Dendritic cell treated with granulocyte-macrophage colony-stimulating factor and Interleukin-4, amounts not matched to agents 40 ng/mL and 50 ng/mL, for 4 days (primary cell): Measurements from ENCODE around the gene LAMTOR5.

Experiments used
- H3K27ac Mint-ChIP-seq: one replicate; pipeline ENCODE4 v1.8.0; 2022; ENCODE audit warnings: mild to moderate bottlenecking, mixed read lengths
- H3K27me3 Mint-ChIP-seq: one replicate; pipeline ENCODE4 v1.8.0; 2022; ENCODE audit warnings: mild to moderate bottlenecking, mixed read lengths
- H3K36me3 Mint-ChIP-seq: one replicate; pipeline ENCODE4 v1.8.0; 2022; ENCODE audit warnings: low read depth, mixed read lengths
- H3K4me1 Mint-ChIP-seq: one replicate; pipeline ENCODE4 v1.8.0; 2022; ENCODE audit warnings: low read depth, mixed read lengths
- H3K4me3 Mint-ChIP-seq: one replicate; pipeline ENCODE4 v1.8.0; 2022; ENCODE audit warnings: mild to moderate bottlenecking, moderate library complexity, mixed read lengths
- H3K9me3 Mint-ChIP-seq: one replicate; pipeline ENCODE4 v1.8.0; 2022; ENCODE audit warnings: mixed read lengths
- intact Hi-C: fragments of 100-400 bp; cut with micrococcal nuclease; formaldehyde crosslinking; loops from one replicate; pipeline ENCODE4 v1.15.0; 2022

Gene LAMTOR5

DNA sequence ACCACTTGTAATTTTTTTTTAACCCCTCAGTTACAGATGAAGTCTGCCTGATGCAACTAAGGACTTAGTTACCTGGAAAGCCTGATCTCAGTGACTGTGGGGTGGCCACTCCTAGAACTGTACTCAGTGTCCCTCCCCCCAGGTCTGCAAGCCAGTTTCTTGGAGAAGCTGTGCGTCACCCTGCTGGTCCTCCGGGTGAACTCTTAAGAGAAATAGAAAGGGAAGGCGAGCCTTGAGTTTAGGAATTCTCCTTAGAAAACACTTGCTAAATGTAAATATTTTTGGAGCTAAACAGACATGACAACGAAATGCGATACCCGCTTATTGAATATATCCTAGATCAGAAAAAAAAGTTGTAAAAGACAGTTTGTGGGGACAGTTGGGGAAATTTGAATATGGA is 17.4 kb downstream of the LAMTOR5 start:
- H3K27ac Mint-ChIP-seq = no peak overlapping the region
- no peak overlapping the region for H3K4me3 Mint-ChIP-seq
- peaks cover 44% of the 10 kb centered on the region for H3K36me3 Mint-ChIP-seq
- peaks cover under 1% of the 10 kb centered on the region for H3K4me1 Mint-ChIP-seq
- no peaks in the 10 kb centered on the region for H3K9me3 Mint-ChIP-seq
- no peaks in the 10 kb centered on the region for H3K27me3 Mint-ChIP-seq
- intact Hi-C loops = no loop called here

DNA sequence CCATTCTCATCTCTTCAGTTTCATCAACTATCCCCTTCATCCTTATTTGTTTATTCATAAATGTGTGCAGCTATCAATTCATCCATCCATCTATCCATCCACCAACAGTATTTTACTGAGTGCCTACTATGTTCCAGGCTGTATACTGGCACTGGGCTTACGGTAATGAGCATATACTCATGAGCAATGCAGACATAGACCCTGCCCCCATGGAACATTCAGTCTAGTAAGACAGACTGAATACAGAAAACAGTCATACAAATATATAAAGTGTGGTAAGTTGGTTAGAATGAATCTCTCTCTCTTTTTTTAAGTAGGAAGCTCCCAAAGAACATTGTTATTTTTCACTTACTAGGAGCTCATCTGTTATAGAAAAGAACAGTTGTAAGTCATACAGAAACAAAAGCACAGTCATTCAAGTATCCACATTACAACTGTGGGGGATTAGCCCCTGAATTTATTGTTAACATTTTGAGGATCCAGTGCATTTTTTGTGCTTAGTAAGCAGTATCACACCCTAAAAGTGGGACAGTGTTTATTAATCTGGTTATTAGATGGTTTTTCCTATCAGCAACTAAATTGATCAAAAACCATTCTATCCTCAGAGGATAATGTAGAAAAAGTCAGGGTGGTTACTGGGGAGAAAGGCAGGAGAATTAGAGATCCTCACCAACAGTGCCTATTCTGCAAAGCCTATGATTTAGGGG is 20.3 kb downstream of the LAMTOR5 start:
- Mint-ChIP-seq H3K9me3 (no peaks in the 10 kb centered on the region), H3K4me1 (peaks cover 23% of the 10 kb centered on the region), H3K36me3 (peaks cover 39% of the 10 kb centered on the region), H3K27me3 (no peaks in the 10 kb centered on the region), H3K27ac (no peak overlapping the region), H3K4me3 (no peak overlapping the region)
- intact Hi-C loops = no loop called here

GRCh38 chr1:110385369-110385768 is 22.1 kb downstream of the LAMTOR5 start:
- Mint-ChIP-seq H3K4me1 (peaks cover 41% of the 10 kb centered on the region), H3K4me3 (no peak overlapping the region), H3K27me3 (no peaks in the 10 kb centered on the region), H3K9me3 (no peaks in the 10 kb centered on the region), H3K27ac (no peak overlapping the region), H3K36me3 (peaks cover 34% of the 10 kb centered on the region)
- intact Hi-C loops = no loop called here

DNA sequence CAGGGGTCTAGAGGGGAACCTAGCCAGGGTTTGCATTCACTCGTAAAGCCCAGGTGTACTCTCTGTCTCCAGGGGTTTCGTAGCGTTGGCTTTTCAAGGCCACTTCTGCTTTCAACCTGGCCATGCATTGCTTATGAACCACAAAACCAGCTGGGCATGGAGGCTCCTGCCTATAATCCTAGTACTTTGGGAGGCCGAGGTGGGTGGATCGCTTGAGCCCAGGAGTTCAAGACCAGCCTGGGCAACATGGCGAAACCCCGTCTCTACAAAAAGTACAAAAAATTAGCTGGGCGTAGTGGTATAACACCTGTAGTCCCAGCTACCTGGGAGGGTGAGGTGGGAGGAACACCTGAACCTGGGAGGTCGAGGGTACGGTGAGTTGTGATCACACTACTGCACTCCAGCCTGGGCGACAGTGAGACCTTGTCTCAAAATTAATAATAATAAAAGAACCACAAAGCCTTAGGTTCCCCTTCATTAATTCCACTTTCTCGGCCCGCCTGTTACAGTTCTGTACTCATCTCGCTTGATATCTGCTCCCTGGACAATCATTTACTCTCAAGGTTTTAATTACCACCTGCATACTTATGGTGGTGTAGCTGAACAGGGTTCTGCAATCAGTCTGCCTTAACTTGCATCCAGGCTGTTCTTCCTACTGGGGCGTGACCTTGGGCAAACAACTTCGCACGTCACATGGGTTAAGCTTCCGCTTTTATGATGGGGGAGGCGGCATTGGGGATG is 22.7 kb downstream of the LAMTOR5 start:
- no peaks in the 10 kb centered on the region for H3K9me3 Mint-ChIP-seq
- H3K27me3 Mint-ChIP-seq = no peaks in the 10 kb centered on the region
- peaks cover 28% of the 10 kb centered on the region for H3K36me3 Mint-ChIP-seq
- peak overlapping the region; percentile 61 for H3K27ac Mint-ChIP-seq
- peaks cover 47% of the 10 kb centered on the region for H3K4me1 Mint-ChIP-seq
- no peak overlapping the region for H3K4me3 Mint-ChIP-seq
- intact Hi-C loops = no loop called here

DNA sequence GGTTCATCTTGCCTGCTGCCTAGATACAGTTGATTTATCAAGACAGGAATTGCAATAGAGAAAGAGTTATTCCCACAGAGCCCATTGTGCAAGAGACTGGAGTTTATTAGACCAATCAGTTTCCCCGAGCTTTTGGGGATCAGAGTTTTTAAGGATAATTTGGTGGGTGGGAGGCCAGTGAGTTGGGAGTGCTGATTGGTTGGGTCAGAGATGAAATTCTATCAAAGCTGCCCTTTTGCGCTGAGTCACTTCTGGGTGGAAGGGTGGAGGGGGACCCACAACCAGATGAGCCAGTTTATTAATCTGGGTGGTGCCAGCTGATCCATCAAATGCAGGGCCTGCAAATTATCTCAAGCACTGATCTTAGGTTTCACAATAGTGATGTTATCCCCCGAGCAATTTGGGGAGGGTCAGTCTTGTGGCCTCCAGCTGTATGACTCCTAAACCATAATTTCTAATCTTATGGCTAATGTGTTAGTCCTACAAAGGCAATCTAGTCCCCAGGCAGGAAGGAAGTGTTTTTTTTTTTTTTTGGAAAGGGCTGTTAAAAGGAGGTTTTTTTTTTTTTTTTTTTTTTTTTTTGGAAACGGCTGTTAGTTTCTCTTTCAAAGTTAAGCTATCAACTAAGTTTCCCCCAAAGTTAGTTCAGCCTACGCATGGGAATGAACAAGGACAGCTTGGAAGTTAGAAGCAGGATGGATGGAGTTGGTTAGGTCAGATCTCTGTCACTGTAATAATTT is 24.1 kb downstream of the LAMTOR5 start:
- H3K27me3 Mint-ChIP-seq = no peaks in the 10 kb centered on the region
- intact Hi-C loops = no loop called here
- H3K9me3 Mint-ChIP-seq = no peaks in the 10 kb centered on the region
- H3K4me3 Mint-ChIP-seq = peak overlapping the region; percentile 30
- H3K4me1 Mint-ChIP-seq = peaks cover 56% of the 10 kb centered on the region
- peak overlapping the region; percentile 61 for H3K27ac Mint-ChIP-seq
- H3K36me3 Mint-ChIP-seq = peaks cover 33% of the 10 kb centered on the region

DNA sequence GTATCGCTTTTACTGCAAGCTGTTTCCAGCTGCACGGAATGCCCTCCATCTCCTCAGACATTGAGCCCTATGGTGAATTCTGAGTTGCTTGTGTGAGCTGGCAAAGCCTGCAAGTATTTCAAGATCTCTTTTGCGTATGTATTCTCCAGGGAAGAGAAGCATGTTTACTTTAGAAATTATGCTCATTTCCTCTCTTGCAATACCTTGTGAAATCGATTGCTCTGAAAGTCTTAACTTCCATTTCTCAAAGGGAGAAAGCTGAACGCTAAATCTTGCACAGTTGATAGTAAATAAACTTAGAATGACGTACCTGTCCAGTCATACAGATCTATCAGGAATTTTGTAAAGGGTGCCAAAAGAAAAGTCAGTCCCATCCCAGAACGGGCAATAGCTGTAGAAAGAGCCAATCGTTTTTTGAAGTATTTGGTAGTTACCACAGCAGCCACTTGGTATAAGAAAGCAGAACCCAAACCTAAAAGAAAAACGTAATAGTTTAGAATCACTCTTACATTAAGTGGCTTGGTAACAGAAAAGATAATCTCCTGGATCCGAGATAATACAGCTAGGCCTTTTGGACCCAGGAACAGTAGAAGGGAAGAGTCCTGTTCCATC is 26.7 kb downstream of the LAMTOR5 start:
- Mint-ChIP-seq H3K4me1 (peaks cover 64% of the 10 kb centered on the region), H3K36me3 (peaks cover 44% of the 10 kb centered on the region), H3K27ac (peak overlapping the region; percentile 37), H3K27me3 (no peaks in the 10 kb centered on the region), H3K9me3 (no peaks in the 10 kb centered on the region), H3K4me3 (no peak overlapping the region)
- intact Hi-C loops = loop anchor here (2.0 kb wide), 1 partner anchor 22 kb away; no protein-coding TSS in a partner anchor

GRCh38 chr1:110375490-110375889 is 32.0 kb downstream of the LAMTOR5 start:
- Mint-ChIP-seq H3K36me3 (peaks cover 56% of the 10 kb centered on the region), H3K27me3 (no peaks in the 10 kb centered on the region), H3K4me1 (peaks cover 25% of the 10 kb centered on the region), H3K27ac (no peak overlapping the region), H3K9me3 (no peaks in the 10 kb centered on the region), H3K4me3 (no peak overlapping the region)
- intact Hi-C loops = no loop called here

- Mint-ChIP-seq H3K27me3 (no peaks in the 10 kb centered on the region), H3K9me3 (no peaks in the 10 kb centered on the region), H3K4me1 (no peaks in the 10 kb centered on the region), H3K36me3 (peaks cover 29% of the 10 kb centered on the region), H3K4me3 (no peak overlapping the region), H3K27ac (no peak overlapping the region)
- intact Hi-C loops = no loop called here
Measured at GRCh38 chr1:110370827-110371226, 36.7 kb downstream of the LAMTOR5 start.

GRCh38 chr1:110364221-110364620 is 43.3 kb downstream of the LAMTOR5 start:
- peaks cover 51% of the 10 kb centered on the region for H3K36me3 Mint-ChIP-seq
- H3K9me3 Mint-ChIP-seq = no peaks in the 10 kb centered on the region
- H3K27me3 Mint-ChIP-seq = no peaks in the 10 kb centered on the region
- no peak overlapping the region for H3K27ac Mint-ChIP-seq
- H3K4me1 Mint-ChIP-seq = no peaks in the 10 kb centered on the region
- intact Hi-C loops = no loop called here
- H3K4me3 Mint-ChIP-seq = no peak overlapping the region

- Mint-ChIP-seq H3K9me3 (no peaks in the 10 kb centered on the region), H3K4me1 (no peaks in the 10 kb centered on the region), H3K36me3 (peaks cover 62% of the 10 kb centered on the region), H3K27ac (no peak overlapping the region), H3K4me3 (no peak overlapping the region), H3K27me3 (no peaks in the 10 kb centered on the region)
- intact Hi-C loops = no loop called here
Measured at GRCh38 chr1:110361856-110362255, 45.6 kb downstream of the LAMTOR5 start.

DNA sequence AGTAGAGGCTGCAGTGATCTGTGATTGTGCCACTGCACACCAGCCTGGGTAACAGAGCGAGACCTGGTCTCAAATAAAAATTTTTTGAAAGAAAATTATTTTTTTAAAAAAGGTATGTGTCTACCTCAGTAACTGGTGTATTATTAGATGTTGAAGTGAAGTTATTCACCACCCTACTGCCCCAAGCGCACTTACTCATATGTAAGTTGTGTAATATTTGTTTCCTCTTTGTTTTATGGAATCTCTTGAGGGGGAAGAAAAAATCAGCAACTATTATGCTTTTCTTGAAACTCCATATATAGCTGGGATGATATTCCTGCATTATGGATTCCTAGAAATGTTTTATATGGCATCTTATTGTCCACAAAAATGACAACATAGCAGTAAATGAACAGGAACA is 47.1 kb downstream of the LAMTOR5 start:
- Mint-ChIP-seq H3K27ac (no peak overlapping the region), H3K9me3 (no peaks in the 10 kb centered on the region), H3K4me3 (no peak overlapping the region), H3K27me3 (no peaks in the 10 kb centered on the region), H3K36me3 (peaks cover 67% of the 10 kb centered on the region), H3K4me1 (no peaks in the 10 kb centered on the region)
- intact Hi-C loops = no loop called here

DNA sequence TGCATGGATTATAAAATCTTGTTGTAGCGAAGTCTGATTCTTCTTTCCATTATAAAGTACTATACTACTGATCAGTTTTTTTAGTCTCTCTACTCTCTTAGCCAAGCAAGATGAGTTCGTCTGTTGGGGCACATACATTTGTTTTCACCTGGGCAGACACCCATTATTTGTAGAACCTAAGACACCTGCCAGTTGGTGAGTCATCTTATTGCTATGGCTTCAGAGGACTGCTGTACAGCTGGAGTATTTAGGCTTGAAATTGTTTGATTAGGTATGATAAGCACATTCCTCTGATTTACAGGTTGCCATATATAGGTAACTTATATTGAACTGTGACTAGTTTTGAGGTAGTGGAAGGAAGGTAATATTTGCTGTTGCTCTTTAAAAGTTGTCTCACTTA is 51.1 kb downstream of the LAMTOR5 start:
- H3K27ac Mint-ChIP-seq = no peak overlapping the region
- H3K4me1 Mint-ChIP-seq = peaks cover 4% of the 10 kb centered on the region
- H3K27me3 Mint-ChIP-seq = no peaks in the 10 kb centered on the region
- no peaks in the 10 kb centered on the region for H3K9me3 Mint-ChIP-seq
- intact Hi-C loops = no loop called here
- peaks cover 43% of the 10 kb centered on the region for H3K36me3 Mint-ChIP-seq
- no peak overlapping the region for H3K4me3 Mint-ChIP-seq

DNA sequence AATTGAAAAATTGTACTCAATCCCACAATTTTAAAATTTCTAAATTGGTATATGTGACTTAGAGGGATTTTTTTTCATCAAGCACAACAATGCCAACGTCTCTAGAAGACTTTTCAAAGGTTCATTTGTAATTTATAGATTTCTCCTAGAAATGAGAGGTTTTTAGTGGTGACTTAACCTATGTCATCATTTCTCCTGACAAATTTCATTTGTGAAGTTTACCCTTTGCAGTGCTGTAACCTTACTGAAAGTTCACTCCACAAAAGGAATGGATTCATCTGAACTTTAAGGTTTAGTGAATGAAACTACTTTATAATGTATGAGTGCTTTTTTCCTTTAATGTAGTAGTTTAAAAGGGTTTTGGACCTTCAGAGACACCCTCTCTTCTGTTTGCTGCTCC is 52.2 kb downstream of the LAMTOR5 start:
- peaks cover 41% of the 10 kb centered on the region for H3K36me3 Mint-ChIP-seq
- H3K4me3 Mint-ChIP-seq = no peak overlapping the region
- H3K9me3 Mint-ChIP-seq = no peaks in the 10 kb centered on the region
- no peaks in the 10 kb centered on the region for H3K27me3 Mint-ChIP-seq
- intact Hi-C loops = no loop called here
- no peak overlapping the region for H3K27ac Mint-ChIP-seq
- peaks cover 12% of the 10 kb centered on the region for H3K4me1 Mint-ChIP-seq
